IPS DF 19.7 (cell line): ENCODE results near the gene HMCN1.
"Not testable (repeated sequence)": the region's sequence is repeated elsewhere in the genome, so short reads cannot be mapped to it uniquely, and the experiment has no call there.

Experiments
- DNase-seq: peaks from one replicate; pipeline ENCODE4 v3.0.0-alpha.2; 2013; ENCODE audit warnings: low read depth, low spot score

Gene HMCN1

DNA sequence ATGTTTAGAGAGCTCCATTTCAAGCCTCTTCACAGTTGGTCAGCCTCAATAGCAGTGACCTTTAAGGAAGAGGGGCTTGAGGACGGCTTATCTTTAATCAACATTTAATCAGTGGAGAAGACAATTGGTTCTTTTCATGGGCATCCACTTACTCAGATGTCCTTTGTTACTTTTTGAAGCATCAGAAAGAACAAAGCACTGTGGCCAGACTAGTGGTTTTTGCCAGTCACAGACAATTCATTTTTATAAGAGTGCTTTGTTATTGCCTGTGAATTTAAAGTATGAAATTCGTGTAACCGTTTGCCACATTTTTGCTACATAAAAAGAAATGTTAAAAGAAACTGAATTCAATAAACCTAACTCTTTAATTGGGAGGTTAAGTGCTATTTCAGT, 418.0 kb downstream of the HMCN1 start:
- DNase-seq: no peak

DNA sequence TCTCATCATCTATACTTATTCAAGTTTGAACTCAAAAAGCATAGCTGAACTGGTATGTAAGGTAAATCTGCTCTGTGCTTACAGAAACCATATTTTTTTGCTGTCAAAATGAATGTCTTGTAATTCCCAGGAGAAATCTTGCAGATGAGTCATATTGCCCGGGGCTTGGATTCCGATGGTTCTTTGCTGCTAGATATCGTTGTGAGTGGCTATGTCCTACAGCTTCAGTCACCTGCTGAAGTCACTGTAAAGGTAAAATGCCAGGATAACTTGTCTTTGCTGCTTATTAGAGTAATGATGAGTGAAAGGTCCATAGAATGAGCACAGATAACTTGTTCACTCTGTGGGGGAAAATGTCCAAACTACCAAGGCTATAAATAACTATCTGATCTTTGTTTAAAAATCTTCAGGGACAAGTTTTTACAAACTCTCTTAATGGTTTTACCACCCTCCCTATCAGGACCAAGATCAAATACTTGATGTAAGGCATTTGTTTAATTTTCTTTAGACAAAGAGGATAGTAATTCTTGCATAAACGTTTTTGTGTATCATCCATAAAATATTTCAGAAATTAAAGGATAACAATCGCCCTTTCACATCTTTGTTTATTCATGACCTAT, 418.5 kb downstream of the HMCN1 start:
- DNase-seq: no peak

GRCh38 chr1:186154651-186155050, 420.5 kb downstream of the HMCN1 start:
- DNase-seq: no peak

- no peak for DNase-seq
Measured at GRCh38 chr1:186155594-186155993, 421.4 kb downstream of the HMCN1 start.

- not testable (repeated sequence) for DNase-seq
Measured at GRCh38 chr1:186162895-186163294, 428.7 kb downstream of the HMCN1 start.

GRCh38 chr1:186164773-186165172, 430.6 kb downstream of the HMCN1 start:
- no peak for DNase-seq

GRCh38 chr1:186165303-186165702, 431.1 kb downstream of the HMCN1 start:
- DNase-seq: no peak

DNA sequence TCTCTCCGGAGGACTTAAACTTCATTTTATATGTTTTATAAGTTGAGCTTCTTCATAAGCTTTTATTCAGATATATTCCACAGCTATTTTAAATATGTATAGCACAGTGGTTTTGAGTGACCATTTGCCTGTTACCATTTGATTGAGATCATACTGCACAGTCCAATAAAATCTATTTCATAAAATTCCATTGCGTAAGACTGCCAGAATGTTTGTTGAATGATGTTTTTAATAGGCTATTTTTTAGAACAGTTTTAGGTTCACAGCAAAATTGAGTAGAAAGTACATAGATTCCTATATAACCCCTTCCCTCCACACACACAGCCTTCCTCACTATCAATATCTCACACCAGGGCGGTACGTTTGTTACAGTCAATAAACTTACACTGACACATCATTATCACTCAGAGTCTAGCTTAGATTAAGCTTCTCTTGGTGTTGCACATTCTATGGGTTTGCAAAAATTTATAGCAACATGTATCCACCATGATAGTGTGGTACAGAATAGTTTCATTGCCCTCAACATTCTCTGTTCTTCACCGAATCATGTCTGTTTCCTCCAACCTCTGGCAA, 433.0 kb downstream of the HMCN1 start:
- DNase-seq: no peak

GRCh38 chr1:186175588-186175987, 441.4 kb downstream of the HMCN1 start:
- DNase-seq: no peak

- DNase-seq: no peak
Measured at GRCh38 chr1:186178426-186179043, 444.3 kb downstream of the HMCN1 start.

DNA sequence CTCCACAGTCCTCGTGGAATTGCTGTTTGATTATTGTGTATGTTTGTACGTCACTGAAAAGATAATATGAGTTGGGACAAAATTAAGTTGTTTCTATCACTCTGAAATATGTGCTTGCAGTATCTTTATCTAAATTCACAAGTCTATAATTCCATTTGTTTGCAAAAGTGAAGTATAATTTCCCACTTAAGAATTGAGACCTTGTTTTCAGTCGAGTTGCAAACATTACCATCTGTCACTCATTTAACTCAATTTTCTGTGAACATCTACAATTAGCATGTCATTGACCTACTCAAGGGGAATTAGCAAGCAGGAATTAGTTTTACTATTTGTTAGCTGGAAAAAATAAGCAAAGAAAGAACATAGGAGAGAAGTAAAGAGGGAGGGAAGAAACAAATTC, 445.0 kb downstream of the HMCN1 start:
- DNase-seq: no peak

DNA sequence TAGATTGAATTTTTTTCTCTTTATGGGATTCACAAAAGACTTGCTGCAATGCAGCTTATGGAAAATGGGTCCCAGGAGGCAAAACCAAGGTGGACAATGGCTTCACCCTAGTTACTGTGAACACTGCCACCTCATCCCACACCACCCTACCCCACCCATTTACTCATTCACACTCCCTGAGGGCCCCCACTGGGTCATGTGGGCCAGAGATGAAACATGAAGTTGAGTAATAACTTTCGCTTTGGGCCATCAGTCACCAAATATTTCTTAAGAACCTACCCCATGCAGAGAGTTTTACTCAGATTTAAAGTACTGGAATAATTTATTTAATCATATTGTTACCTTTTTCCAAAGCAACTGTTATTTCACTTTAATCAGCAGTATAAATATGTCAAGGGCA, 449.0 kb downstream of the HMCN1 start:
- no peak for DNase-seq

DNA sequence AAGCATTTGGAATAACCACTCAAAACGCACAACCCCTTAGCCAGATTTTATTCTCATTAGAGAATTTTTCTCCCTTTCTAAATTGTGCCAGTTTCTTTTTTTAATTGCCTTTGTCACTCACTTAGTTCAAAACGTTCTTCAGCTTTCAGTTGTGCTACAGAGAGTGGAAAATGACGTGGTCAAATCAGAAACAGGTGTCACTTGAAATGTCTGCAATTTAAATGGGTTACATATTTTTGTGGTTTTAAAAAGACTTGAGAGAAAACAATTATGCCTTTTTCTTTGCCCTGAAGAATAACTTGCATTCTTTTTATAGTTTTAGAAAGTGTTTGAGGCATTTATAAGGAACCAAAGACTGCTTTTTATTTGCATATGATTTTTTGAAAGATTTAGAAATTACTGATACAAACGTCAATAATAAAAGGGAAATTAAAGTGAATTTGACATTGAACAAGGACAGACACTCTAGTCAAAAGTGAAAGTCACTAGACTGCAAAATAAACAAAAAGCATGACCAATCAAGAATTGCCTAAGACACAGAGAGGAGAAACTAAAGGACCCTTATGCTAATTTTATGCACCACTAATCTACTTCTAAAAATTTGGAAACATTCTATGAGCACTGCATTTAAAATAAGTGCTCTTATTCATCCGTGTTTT, 449.9 kb downstream of the HMCN1 start:
- DNase-seq: no peak

GRCh38 chr1:186186251-186186650, 452.1 kb downstream of the HMCN1 start:
- DNase-seq: not testable (repeated sequence)

- DNase-seq: no peak
Measured at GRCh38 chr1:186187601-186188000, 453.4 kb downstream of the HMCN1 start.

DNA sequence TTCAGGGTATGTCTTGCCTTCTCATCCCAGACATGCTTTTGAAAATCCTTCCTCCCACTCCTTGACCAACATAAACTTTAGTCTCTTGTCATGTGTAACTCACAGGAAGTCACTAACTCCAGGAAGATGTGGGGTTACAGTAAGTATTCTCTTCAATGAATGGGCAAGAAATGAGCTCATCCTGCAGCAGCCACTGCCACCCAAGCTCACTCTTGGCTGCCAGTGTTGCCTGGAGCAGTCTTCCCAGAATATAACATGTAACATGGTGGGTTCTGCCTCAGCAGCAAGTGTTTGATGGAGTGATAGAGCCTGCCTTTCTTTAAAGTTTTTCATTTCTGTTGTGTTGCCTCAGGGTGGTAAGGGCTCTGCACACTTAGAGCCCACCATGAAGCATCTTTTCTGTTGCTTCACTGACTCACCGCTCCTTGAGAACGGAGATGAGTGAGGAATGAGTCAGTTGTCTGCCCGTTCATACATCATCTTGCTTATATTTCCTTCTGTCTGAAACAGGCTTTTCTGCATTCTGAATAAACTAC, 453.9 kb downstream of the HMCN1 start:
- no peak for DNase-seq

DNA sequence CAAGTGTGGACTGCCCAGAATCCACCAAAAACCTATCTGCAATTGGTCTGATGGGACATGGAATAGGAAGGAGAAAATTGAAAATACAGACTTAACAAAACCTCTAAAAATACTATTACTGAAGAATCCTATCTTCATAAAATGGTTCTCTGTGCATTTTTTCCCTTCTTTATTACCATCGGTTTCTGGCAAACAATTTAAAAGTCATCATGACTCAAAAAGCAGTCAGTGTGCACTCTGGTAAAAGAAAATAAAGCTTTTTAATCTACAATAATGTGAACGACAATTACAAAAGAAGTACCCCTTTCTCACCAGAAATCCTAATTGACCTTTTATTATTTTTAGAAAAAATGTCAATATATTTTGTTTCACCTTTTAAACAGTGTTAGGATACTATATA, 454.5 kb downstream of the HMCN1 start:
- no peak for DNase-seq

GRCh38 chr1:186189156-186189555, 455.0 kb downstream of the HMCN1 start:
- DNase-seq: no peak

GRCh38 chr1:186191511-186191910, 457.3 kb downstream of the HMCN1 start:
- DNase-seq: no peak

DNA sequence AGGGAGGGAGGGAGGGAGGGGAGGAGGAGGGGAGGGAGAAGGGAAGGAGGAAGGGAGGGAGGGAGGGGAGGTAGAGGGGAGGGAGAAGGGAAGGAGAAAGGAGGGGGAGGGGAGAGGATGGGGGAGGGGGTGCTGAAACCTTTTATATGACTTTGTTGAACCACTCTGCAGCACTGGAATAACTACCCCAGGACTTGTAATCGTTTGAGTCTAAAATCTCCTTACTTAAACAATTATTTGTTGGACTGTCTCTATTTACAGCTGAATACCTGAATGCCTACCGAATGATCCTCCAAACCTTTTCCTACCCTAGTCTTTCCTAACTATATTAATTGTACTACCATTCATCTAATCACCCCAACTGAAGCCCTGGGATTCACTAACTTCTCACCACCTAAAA, 459.0 kb downstream of the HMCN1 start:
- no peak for DNase-seq

GRCh38 chr1:186194107-186194756, 460.0 kb downstream of the HMCN1 start:
- no peak for DNase-seq

DNA sequence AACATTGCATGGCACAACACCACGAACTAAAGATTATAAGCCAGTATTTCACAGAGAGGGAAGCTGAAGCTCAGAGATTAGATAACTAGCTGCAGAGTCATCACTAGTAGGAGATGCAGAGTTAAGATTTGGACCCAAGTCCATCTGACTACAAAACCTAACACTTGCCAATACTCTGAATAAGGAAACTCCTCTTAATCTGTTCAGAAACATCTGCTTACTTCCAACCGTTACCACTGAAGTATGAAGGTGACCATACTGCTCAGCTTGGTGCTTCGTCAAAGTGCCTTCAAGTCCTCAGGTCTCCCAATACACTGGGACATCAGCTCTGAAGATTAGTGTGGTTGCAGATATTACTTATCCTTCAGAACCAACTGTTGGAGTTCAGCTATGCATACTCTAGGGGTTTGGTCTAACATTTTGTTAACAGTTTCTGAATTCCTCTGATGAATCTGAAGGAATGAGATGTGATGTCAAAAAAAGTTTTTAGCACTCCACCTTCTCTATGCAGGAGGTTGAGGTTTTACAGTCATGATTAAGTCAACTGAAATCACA, 461.3 kb downstream of the HMCN1 start:
- DNase-seq: no peak
